22Rv1 (cell line): ENCODE results near the gene NEURL1.

ENCODE experiments used
- ZFX ChIP-seq: fragments of 450-650 bp; IDR thresholded peaks from 2 replicates; pipeline ENCODE4 v1.6.1; 2017; ENCODE audit warnings: antibody characterized with exemption, borderline replicate concordance
- TF ChIP-seq, protein P1 (sequence below): fragments of 450-650 bp; IDR thresholded peaks from 2 replicates; pipeline ENCODE4 v1.5.1; 2017; ENCODE audit warnings: mild to moderate bottlenecking

DNA sequence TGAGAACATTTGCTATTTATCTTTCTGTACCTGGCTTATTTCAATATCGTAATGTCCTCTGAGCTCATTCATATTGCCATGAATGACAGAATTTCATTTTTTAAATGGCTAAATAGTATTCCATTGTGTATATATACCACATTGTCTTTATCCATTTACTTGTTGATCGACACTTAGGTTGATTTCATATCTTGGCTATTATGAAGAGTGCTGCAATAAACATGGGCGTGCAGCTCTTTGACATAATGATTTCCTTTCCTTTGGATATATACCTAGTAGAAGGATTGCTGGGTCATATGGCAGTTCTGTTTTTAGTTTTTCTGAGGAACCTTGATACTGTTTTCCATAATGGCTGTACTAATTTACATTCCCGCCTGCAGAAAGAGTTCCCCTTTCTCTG lies 30.2 kb downstream of the NEURL1 start:
- TF ChIP-seq, protein P1, sequence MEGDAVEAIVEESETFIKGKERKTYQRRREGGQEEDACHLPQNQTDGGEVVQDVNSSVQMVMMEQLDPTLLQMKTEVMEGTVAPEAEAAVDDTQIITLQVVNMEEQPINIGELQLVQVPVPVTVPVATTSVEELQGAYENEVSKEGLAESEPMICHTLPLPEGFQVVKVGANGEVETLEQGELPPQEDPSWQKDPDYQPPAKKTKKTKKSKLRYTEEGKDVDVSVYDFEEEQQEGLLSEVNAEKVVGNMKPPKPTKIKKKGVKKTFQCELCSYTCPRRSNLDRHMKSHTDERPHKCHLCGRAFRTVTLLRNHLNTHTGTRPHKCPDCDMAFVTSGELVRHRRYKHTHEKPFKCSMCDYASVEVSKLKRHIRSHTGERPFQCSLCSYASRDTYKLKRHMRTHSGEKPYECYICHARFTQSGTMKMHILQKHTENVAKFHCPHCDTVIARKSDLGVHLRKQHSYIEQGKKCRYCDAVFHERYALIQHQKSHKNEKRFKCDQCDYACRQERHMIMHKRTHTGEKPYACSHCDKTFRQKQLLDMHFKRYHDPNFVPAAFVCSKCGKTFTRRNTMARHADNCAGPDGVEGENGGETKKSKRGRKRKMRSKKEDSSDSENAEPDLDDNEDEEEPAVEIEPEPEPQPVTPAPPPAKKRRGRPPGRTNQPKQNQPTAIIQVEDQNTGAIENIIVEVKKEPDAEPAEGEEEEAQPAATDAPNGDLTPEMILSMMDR: no peak
- TF ChIP-seq ZFX: no peak
